DMS153 treated with DMSO at 0.1 percent for 48 hours (cell line): ENCODE measurements around the gene SYNJ1.
"Not testable (repeated sequence)": the region's sequence is repeated elsewhere in the genome, so short reads cannot be mapped to it uniquely, and the experiment has no call there.

Experiments
- DNase-seq: peaks from one replicate; lab custom pipeline; 2025; ENCODE audit not compliant: unreplicated experiment; lab: John Stamatoyannopoulos, UW

The SYNJ1 gene

GRCh38 chr21:32739946-32740345, 12.1 kb upstream of the SYNJ1 start:
- DNase-seq = no peak

DNA sequence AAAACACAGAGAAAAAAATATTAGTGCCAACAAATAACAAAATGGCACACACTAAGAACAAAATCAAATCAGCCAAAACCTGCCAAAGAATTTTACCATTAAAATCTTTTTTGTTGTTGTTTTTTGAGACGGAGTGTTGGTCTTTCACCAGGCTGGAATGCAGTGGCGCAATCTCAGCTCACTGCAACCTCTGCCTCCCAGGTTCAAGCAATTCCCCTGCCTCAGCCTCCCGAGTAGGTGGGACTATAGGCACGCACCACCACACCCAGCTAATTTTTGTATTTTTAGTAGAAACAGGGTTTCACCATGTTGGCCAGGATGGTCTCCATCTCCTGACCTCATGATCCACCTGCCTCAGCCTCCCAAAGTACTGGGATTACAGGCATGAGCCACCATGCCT, 8.3 kb upstream of the SYNJ1 start:
- DNase-seq = not testable (repeated sequence)

GRCh38 chr21:32735524-32735923, 7.7 kb upstream of the SYNJ1 start:
- DNase-seq = no peak

GRCh38 chr21:32733990-32734613, 6.3 kb upstream of the SYNJ1 start:
- DNase-seq = no peak

DNA sequence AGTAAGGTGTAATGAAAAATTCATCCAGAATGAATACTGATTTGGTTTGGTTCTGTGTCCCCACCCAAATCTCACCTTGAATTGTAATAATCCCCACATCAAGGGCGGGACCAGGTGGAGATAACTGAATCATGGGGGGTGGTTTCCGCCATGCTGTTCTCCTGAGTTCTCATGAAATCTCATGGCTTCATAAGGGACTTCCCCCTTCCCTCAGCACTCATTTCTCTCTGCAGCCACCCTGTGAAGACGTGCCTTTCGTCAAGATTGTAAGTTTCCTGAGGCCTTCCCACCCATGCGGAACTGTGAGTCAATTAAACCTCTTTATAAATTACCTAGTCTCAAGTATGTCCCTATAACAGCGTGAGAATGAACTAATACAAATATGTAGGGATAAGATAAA, 5.5 kb upstream of the SYNJ1 start:
- DNase-seq = no peak

GRCh38 chr21:32732544-32732943, 4.7 kb upstream of the SYNJ1 start:
- DNase-seq = no peak

DNA sequence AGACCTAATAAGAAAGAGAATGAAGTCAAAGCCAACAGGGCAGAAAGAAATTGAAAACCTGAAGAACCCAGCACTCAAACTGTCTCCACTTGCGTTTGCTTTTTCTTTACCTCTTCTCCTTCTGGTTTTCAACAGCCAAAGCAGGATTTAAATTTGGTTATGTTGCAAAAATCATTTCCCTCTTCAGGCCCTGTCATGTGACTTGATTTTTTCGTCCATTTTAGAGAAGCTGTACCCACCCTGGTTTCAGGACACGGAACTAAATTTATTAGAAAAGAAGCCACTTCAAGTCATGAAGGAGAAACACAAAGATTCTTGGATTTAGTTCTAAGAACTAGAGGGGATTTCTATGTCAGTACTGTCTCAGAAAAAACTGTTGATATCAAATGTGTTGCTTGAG, 1.0 kb upstream of the SYNJ1 start:
- no peak for DNase-seq

GRCh38 chr21:32728456-32728839, 635 bp upstream of the SYNJ1 start:
- DNase-seq = peak; percentile 39

GRCh38 chr21:32726839-32727686, 750 bp downstream of the SYNJ1 start:
- DNase-seq = no peak

GRCh38 chr21:32719085-32719484, 8.7 kb downstream of the SYNJ1 start:
- DNase-seq = no peak

DNA sequence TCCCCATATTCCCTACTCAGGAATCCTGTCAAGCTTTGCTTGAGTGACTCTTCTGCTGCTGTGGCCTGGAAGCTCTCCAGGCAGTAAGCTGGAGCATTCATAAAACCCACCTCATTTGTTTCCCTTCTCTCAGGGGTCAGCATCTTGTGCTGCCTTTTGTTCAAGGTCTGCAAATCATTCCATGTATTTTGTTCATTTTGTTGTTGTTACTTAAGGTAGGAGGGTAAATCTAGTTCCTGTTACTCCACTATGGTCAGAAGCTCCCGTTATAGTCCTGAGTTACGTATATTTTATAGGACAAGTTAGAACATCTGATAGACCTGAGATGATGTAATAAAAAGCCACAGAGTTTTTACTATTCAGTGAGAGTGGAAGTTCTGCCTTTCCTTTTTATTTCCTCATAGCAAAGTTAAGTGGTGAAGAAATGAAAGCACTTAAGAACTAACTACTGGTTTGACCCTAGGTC, 9.9 kb downstream of the SYNJ1 start:
- DNase-seq = no peak

DNA sequence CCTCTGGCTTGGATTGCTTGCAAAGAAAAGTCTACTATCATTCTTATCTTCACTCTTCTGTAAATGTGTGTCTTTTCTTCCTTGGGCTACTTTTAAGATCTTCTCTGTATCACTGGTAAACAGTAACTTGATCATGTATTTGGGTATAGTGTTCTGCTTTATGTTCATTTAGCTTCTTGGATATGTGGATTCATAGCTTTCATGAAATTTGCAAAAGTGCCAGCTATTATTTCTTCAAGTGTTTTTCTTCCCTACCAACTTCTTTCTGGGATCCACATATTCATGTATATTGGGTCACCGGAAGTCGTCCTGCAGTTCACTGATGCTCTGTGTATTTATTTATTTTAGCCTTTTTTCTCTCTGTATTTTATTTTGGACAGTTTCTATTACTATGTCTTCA, 11.3 kb downstream of the SYNJ1 start:
- no peak for DNase-seq

DNA sequence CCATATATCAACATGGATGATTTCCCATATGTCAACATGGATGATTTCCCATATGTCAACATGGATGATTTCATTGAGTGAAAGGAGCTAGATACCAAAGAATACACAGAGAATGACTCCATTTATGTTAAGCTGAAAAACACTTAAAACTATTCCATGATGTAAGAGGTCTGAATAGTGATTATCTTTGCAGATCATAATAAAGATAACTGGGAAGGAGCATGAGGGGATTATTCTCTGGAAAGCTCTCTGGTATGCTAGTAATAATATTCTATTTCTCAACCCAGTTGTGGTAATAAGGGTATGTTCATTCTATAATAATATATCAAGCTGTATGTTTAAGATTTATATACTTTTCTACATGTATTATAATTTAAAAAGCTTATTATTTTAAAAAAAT, 14.1 kb downstream of the SYNJ1 start:
- DNase-seq = no peak

DNA sequence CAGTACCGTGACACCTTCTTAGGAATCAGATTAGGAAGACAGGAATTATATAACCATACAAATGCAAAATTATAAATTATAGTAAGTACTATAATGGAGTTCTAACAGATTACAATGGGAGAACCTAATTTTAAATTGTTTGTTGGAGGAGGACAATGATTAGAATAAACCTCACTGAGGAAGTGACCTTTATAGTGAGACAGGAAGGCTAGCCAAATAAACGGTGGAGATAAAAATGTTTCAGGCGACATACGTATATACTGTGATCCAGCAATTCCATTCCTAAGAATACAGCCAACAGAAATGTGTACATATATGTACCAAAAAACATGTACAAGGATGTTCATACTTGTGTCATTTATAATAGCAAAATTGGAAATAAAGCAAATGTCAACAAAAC, 15.2 kb downstream of the SYNJ1 start:
- DNase-seq = no peak

DNA sequence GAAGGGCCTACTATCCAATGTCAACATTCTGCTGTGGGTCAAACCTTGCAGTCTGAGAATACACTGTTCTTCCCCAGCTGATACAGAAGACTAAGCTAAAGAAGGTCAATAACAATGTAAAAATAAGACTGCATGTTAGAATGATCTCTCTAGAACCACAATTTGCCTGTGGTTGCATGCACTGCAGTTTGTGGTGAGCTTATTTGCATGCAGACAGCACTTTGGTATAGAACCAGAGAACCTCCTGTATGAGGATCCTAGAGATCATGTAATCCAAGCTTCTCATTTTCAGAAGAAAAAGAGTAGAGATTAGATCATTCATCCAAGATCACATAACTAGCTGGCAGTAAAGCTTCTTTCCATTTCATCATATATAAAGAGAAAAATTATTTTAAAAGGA, 15.8 kb downstream of the SYNJ1 start:
- no peak for DNase-seq

DNA sequence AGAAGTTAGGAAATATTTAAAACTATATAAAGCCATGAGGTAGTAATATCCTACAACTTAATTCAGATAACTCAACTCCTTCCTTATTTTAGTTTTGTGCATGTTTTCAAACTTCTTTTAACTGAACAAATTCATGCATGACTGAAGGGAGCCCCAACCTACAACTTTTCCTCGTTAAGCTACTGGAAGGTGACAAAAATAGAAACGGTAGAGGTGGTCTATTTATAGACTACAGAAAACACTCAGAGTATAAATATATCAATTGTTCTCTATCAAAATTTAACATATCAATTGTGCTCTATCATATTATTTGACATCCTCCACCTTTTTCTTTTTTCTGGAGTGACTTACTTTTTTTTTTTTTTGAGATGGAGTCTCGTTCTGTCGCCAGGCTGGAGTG, 16.8 kb downstream of the SYNJ1 start:
- no peak for DNase-seq

GRCh38 chr21:32710069-32710784, 17.6 kb downstream of the SYNJ1 start:
- no peak for DNase-seq

DNA sequence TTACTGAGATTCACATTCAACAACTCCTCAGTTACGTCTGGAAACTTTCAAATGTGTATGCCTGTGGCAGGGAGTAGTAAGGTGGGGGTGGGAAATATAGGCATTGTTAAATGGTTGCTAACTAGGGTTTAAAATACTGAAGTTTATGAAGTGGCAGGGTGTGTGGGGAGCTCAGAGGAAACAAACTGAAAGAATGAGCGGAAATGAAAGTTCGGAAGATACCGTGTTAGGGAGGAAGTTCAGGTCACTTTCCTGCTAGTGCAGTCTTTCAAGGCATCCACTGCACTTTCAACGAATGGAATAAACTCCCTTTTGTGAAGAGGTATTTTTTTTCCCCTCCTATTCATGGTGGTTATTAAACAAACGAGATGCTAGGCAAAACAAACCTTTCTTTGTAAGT, 19.7 kb downstream of the SYNJ1 start:
- DNase-seq = no peak

DNA sequence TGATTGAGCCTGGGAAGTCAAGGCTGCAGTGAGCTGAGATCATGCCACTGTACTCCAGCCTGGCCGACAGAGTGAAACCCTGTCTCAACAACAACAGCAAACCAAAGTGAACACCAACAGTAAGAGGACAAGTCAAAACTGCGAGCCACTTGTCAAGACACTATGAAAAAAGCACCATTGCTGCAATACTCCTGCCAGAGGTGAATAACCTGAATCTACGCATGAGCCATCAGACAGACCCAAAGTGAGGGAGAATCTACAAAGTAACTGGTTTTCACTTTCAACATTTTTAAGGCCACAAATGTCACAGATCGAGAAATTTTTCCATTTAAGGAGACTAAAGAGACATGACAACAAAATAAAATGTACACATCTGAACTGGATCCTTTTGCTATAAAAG, 21.9 kb downstream of the SYNJ1 start:
- DNase-seq = no peak

GRCh38 chr21:32705139-32705538, 22.7 kb downstream of the SYNJ1 start:
- no peak for DNase-seq

- DNase-seq = no peak
Measured at GRCh38 chr21:32702702-32703101, 25.1 kb downstream of the SYNJ1 start.
